Activated T-helper 1 cell treated with anti-CD3 and anti-CD28 coated beads, Interleukin-12 subunit alpha, Interleukin-12 subunit beta, Interleukin-2, Interleukin-4 antibody, amounts not matched to agents 30 ng/mL and 10 ng/mL and 1 ng/mL, durations not matched to agents 14 hours and 24 hours and 36 hours (primary cell): ENCODE data around the gene SLC9A9. TPM values are rescaled to one million over a fixed set of nuclear protein-coding genes. Genes with fewer than 3 reads are reported as not detected.
"Not testable (repeated sequence)": the region's sequence is repeated elsewhere in the genome, so short reads cannot be mapped to it uniquely, and the experiment has no call there.

Experiments
- DNase-seq: peaks from one replicate; pipeline ENCODE4 v3.0.0; 2021; ENCODE audit warnings: low spot score
- H3K27ac Mint-ChIP-seq: one replicate; pipeline ENCODE4 v1.8.0; 2021; ENCODE audit warnings: mild to moderate bottlenecking, mixed read lengths
- H3K27me3 Mint-ChIP-seq: one replicate; pipeline ENCODE4 v1.8.0; 2022; ENCODE audit warnings: mild to moderate bottlenecking, moderate library complexity, mixed read lengths; ENCODE audit not compliant: insufficient read depth
- H3K36me3 Mint-ChIP-seq: one replicate; pipeline ENCODE4 v1.8.0; 2021; ENCODE audit warnings: low read depth, mixed read lengths
- H3K4me1 Mint-ChIP-seq: one replicate; pipeline ENCODE4 v1.8.0; 2021; ENCODE audit warnings: low read depth, mixed read lengths
- H3K4me3 Mint-ChIP-seq: one replicate; pipeline ENCODE4 v1.8.0; 2021; ENCODE audit warnings: mild to moderate bottlenecking, moderate library complexity, mixed read lengths
- H3K9me3 Mint-ChIP-seq: one replicate; pipeline ENCODE4 v1.8.0; 2021; ENCODE audit warnings: mixed read lengths
- intact Hi-C: fragments of 100-400 bp; cut with micrococcal nuclease; formaldehyde crosslinking; loops from one replicate; pipeline ENCODE4 v1.15.1; 2024
- total RNA-seq: library from RNA; stranded (reverse); gene quantifications from 2 replicates; pipeline ENCODE4 v1.2.3, GENCODE V29; 2022

The SLC9A9 gene
- 0.64 and 0.88 TPM in 2 replicates for total RNA-seq

GRCh38 chr3:143847787-143848631, at the start of gene SLC9A9:
SLC9A9 (minus strand) TSS chr3:143848468; CDS start chr3:143848322, 146 bp downstream.
- peak; percentile 11 for DNase-seq
- Mint-ChIP-seq H3K36me3 (peaks cover 2% of the 10 kb centered on the region), H3K9me3 (no peaks in the 10 kb centered on the region), H3K27ac (peak within 1 kb of the TSS; percentile 86), H3K4me3 (peak within 1 kb of the TSS; percentile 94), H3K4me1 (peaks cover 47% of the 10 kb centered on the region), H3K27me3 (peaks cover 5% of the 10 kb centered on the region)
- intact Hi-C loops: loop anchor here (1.0 to 5.0 kb wide), 7 partner anchors 12 to 781 kb away; partner anchors contain the start of gene DIPK2A

GRCh38 chr3:143897576-143898295, 49.5 kb upstream of the SLC9A9 start:
- H3K4me1 Mint-ChIP-seq: no peaks in the 10 kb centered on the region
- intact Hi-C loops: no loop called here
- H3K27me3 Mint-ChIP-seq: peaks cover 8% of the 10 kb centered on the region
- DNase-seq: no peak
- no peak overlapping the region for H3K4me3 Mint-ChIP-seq
- H3K27ac Mint-ChIP-seq: no peak overlapping the region
- no peaks in the 10 kb centered on the region for H3K36me3 Mint-ChIP-seq
- no peaks in the 10 kb centered on the region for H3K9me3 Mint-ChIP-seq

GRCh38 chr3:143896486-143896885, 48.2 kb upstream of the SLC9A9 start:
- intact Hi-C loops: no loop called here
- no peaks in the 10 kb centered on the region for H3K4me1 Mint-ChIP-seq
- DNase-seq: no peak
- peaks cover 12% of the 10 kb centered on the region for H3K27me3 Mint-ChIP-seq
- no peaks in the 10 kb centered on the region for H3K9me3 Mint-ChIP-seq
- H3K4me3 Mint-ChIP-seq: no peak overlapping the region
- no peak overlapping the region for H3K27ac Mint-ChIP-seq
- no peaks in the 10 kb centered on the region for H3K36me3 Mint-ChIP-seq

DNA sequence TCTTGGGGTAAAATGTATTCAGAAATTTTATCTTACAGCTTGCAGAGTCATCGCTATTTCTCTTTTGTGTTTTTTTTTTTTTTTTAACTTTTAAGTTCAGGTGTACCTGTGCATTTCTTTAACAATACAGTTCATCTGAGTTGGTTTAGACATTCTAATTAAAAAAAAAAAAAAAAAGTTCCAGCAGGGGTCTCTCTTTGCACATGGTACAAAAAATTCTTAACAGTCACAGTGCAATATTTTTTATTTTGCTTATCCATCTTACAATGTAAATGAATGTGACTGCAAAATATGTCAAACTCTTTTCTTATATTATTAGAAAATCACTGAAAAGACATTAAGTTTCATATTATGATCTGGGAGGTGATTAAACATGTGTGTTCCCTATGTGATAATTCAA, 47.5 kb upstream of the SLC9A9 start:
- Mint-ChIP-seq H3K4me3 (no peak overlapping the region), H3K27ac (no peak overlapping the region), H3K36me3 (no peaks in the 10 kb centered on the region), H3K27me3 (peaks cover 11% of the 10 kb centered on the region), H3K4me1 (no peaks in the 10 kb centered on the region), H3K9me3 (no peaks in the 10 kb centered on the region)
- intact Hi-C loops: no loop called here
- no peak for DNase-seq

- H3K4me3 Mint-ChIP-seq: no peak overlapping the region
Measured at GRCh38 chr3:143888846-143889245, 40.6 kb upstream of the SLC9A9 start.

GRCh38 chr3:143888166-143888565, 39.9 kb upstream of the SLC9A9 start:
- no peak for DNase-seq
- no peak overlapping the region for H3K4me3 Mint-ChIP-seq
- H3K36me3 Mint-ChIP-seq: no peaks in the 10 kb centered on the region
- H3K4me1 Mint-ChIP-seq: no peaks in the 10 kb centered on the region
- peaks cover 16% of the 10 kb centered on the region for H3K27me3 Mint-ChIP-seq
- no peak overlapping the region for H3K27ac Mint-ChIP-seq
- H3K9me3 Mint-ChIP-seq: no peaks in the 10 kb centered on the region
- intact Hi-C loops: no loop called here

More at GRCh38 chr3:143888846-143889245, 40.6 kb upstream of the SLC9A9 start:
- H3K36me3 Mint-ChIP-seq: no peaks in the 10 kb centered on the region
- no peaks in the 10 kb centered on the region for H3K4me1 Mint-ChIP-seq
- DNase-seq: no peak
- peaks cover 13% of the 10 kb centered on the region for H3K27me3 Mint-ChIP-seq
- intact Hi-C loops: no loop called here
- no peaks in the 10 kb centered on the region for H3K9me3 Mint-ChIP-seq
- H3K27ac Mint-ChIP-seq: no peak overlapping the region

GRCh38 chr3:143885780-143886427, 37.6 kb upstream of the SLC9A9 start:
- Mint-ChIP-seq H3K27me3 (peaks cover 14% of the 10 kb centered on the region), H3K36me3 (no peaks in the 10 kb centered on the region), H3K4me1 (no peaks in the 10 kb centered on the region), H3K9me3 (no peaks in the 10 kb centered on the region), H3K27ac (no peak overlapping the region), H3K4me3 (no peak overlapping the region)
- intact Hi-C loops: loop anchor here (1.0 kb wide), 1 partner anchor 65 kb away; no protein-coding TSS in a partner anchor
- DNase-seq: peak; percentile 3

DNA sequence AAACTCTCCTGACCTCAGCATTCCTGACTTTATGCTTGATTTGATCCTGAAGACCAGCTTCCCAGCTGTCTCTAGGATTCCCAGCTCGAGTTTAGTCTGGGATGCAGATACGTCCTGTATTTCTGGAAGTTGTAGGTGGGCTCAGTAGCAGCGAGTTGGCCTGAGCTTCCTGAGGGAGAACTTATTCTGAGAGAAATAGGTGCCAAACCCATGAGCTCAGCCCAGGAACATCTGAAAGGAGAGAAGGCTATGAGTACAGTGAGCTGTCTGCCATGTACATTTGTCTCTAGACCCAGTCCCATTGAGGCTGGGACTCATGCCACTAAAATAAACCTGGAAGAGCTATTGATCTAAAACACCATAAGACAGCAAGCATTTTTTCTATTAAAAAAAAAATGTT, 36.6 kb upstream of the SLC9A9 start:
- Mint-ChIP-seq H3K27me3 (peaks cover 14% of the 10 kb centered on the region), H3K9me3 (no peaks in the 10 kb centered on the region), H3K36me3 (no peaks in the 10 kb centered on the region), H3K4me1 (no peaks in the 10 kb centered on the region), H3K27ac (no peak overlapping the region), H3K4me3 (no peak overlapping the region)
- intact Hi-C loops: loop anchor here (1.0 kb wide), 1 partner anchor 66 kb away; no protein-coding TSS in a partner anchor
- DNase-seq: no peak

- no peaks in the 10 kb centered on the region for H3K4me1 Mint-ChIP-seq
- DNase-seq: no peak
- intact Hi-C loops: no loop called here
- no peak overlapping the region for H3K4me3 Mint-ChIP-seq
- H3K27me3 Mint-ChIP-seq: peaks cover 13% of the 10 kb centered on the region
- H3K27ac Mint-ChIP-seq: no peak overlapping the region
- no peaks in the 10 kb centered on the region for H3K9me3 Mint-ChIP-seq
- H3K36me3 Mint-ChIP-seq: no peaks in the 10 kb centered on the region
Measured at GRCh38 chr3:143883151-143883550, 34.9 kb upstream of the SLC9A9 start.

DNA sequence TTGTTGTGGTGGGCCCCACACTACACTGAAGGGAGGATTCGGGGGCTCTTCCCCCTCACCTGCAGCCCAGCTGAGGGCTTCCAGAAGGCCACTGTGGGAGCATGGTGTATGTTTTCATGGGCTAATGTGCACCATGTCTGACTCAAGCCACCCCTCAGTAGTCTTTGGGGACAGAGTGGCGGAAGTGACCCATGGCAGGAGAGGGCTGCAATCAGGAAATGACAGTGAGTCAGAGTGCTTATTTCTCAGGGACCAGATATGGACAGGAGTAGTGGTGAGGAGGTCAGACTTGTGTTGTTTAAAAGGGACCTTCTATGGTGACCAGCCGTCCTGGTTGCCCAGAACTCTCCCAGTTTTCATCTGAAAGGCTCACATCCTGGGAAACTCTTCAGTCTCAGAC, 32.8 kb upstream of the SLC9A9 start:
- intact Hi-C loops: no loop called here
- DNase-seq: no peak
- Mint-ChIP-seq H3K4me1 (no peaks in the 10 kb centered on the region), H3K27ac (no peak overlapping the region), H3K4me3 (no peak overlapping the region), H3K27me3 (peaks cover 14% of the 10 kb centered on the region), H3K9me3 (no peaks in the 10 kb centered on the region), H3K36me3 (no peaks in the 10 kb centered on the region)

DNA sequence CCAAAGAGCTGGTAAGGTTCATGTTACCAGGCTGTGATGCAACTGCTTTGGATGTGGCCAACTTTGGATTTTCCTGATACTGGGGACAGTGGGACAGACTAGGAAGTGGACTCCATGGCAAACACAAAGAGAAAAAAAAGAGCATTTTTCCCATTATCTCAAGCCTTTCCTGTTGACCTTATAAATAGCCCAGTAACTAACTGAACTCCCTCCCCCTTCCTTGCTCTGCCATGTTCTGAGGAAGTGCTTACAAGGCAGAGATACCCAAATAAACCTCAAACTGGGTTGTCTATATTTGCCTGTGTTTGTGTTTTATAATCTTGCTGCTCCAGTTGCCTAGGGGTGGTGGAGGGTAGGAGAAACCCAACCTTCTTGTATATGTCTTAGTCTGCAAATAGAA, 27.3 kb upstream of the SLC9A9 start:
- intact Hi-C loops: no loop called here
- no peak overlapping the region for H3K27ac Mint-ChIP-seq
- H3K4me1 Mint-ChIP-seq: no peaks in the 10 kb centered on the region
- peaks cover 1% of the 10 kb centered on the region for H3K27me3 Mint-ChIP-seq
- no peaks in the 10 kb centered on the region for H3K36me3 Mint-ChIP-seq
- H3K9me3 Mint-ChIP-seq: no peaks in the 10 kb centered on the region
- DNase-seq: no peak
- no peak overlapping the region for H3K4me3 Mint-ChIP-seq

- H3K27ac Mint-ChIP-seq, H3K4me1 Mint-ChIP-seq, intact Hi-C loops, H3K9me3 Mint-ChIP-seq, H3K36me3 Mint-ChIP-seq, H3K27me3 Mint-ChIP-seq, DNase-seq, H3K4me3 Mint-ChIP-seq: not testable (repeated sequence)
Measured at GRCh38 chr3:143873553-143873952, 25.3 kb upstream of the SLC9A9 start.

DNA sequence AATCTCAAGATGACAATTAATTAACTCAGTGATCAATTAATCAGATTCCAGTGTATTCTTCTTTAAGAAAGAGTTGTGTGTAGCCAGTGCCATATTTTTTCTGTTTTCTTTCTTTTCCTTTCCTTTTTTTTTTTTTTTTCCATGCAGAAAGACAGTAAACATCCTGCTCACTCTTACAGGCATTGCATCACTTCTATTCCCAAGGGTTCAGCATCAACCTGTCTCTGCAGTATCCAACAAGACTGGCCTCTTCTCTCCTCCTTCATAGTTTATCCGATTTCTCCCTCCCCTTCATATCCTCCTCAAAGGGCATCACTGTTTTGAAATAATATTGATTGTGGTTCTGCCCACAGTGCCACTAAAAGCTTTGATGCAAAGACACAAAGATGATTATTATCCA, 17.0 kb upstream of the SLC9A9 start:
- DNase-seq: no peak
- H3K27ac Mint-ChIP-seq: no peak overlapping the region
- no peaks in the 10 kb centered on the region for H3K9me3 Mint-ChIP-seq
- H3K36me3 Mint-ChIP-seq: no peaks in the 10 kb centered on the region
- intact Hi-C loops: no loop called here
- H3K4me1 Mint-ChIP-seq: no peaks in the 10 kb centered on the region
- peaks cover 16% of the 10 kb centered on the region for H3K27me3 Mint-ChIP-seq
- H3K4me3 Mint-ChIP-seq: no peak overlapping the region
